HepG2 (cell line): ENCODE data around the gene MN1. TPM values are rescaled to one million over a fixed set of nuclear protein-coding genes. Genes with fewer than 3 reads are reported as not detected.

ENCODE experiments used
- CEBPZ ChIP-seq: IDR thresholded peaks from 2 replicates; pipeline ENCODE4 v1.6.1; 2012; ENCODE audit warnings: low read length, improper control_type of control experiment
- CHD2 ChIP-seq: IDR thresholded peaks from 2 replicates; pipeline ENCODE4 v1.6.1; 2011; ENCODE audit warnings: low read depth, low read length, improper control_type of control experiment
- ELF1 ChIP-seq: sonication (generic); formaldehyde crosslinking; IDR thresholded peaks from 2 replicates; pipeline ENCODE4 v1.4.0; 2020; ENCODE audit warnings: missing genetic modification reagents
- FOXK2 ChIP-seq: fragments of 450-650 bp; IDR thresholded peaks from 2 replicates; pipeline ENCODE4 v1.6.1; 2016
- GABPA ChIP-seq, 2 experiments: IDR thresholded peaks; 2 replicates each; pipeline ENCODE4 v1.6.1; 2011 to 2016; ENCODE audit warnings: low read depth in 2 of 2, low read length in 1 of 2, missing biosample characterization in 1 of 2, missing genetic modification characterization in 1 of 2
- NAIF1 ChIP-seq: sonication (generic); formaldehyde crosslinking; IDR thresholded peaks from 2 replicates; pipeline ENCODE4 v1.5.0; 2020; ENCODE audit warnings: mild to moderate bottlenecking, missing genetic modification reagents, borderline replicate concordance
- RCOR2 ChIP-seq: IDR thresholded peaks from 2 replicates; pipeline ENCODE4 v1.6.1; 2016; ENCODE audit warnings: missing biosample characterization, missing genetic modification reagents
- SALL2 ChIP-seq: sonication (generic); formaldehyde crosslinking; IDR thresholded peaks from 2 replicates; pipeline ENCODE4 v1.8.1; 2023; ENCODE audit warnings: mild to moderate bottlenecking, missing genetic modification reagents, inconsistent platforms
- SMAD1 ChIP-seq: sonication (generic); formaldehyde crosslinking; IDR thresholded peaks from 2 replicates; pipeline ENCODE4 v1.4.0; 2020; ENCODE audit warnings: missing genetic modification reagents, low read depth, mild to moderate bottlenecking, borderline replicate concordance
- SPEN ChIP-seq: sonication (generic); formaldehyde crosslinking; IDR thresholded peaks from 2 replicates; pipeline ENCODE4 v1.5.1; 2020; ENCODE audit warnings: low read depth, mild to moderate bottlenecking, missing genetic modification reagents
- ZBTB39 ChIP-seq: sonication (generic); formaldehyde crosslinking; IDR thresholded peaks from 2 replicates; pipeline ENCODE4 v1.5.0; 2020; ENCODE audit warnings: missing genetic modification reagents
- ZNF441 ChIP-seq: sonication (generic); formaldehyde crosslinking; IDR thresholded peaks from 2 replicates; pipeline ENCODE4 v1.7.0; 2021; ENCODE audit warnings: missing genetic modification reagents, borderline replicate concordance
- ZNF563 ChIP-seq: sonication (generic); formaldehyde crosslinking; IDR thresholded peaks from 2 replicates; pipeline ENCODE4 v1.8.0; 2022; ENCODE audit warnings: mild to moderate bottlenecking, moderate library complexity, missing genetic modification reagents
- ZNF792 ChIP-seq: IDR thresholded peaks from 2 replicates; pipeline ENCODE4 v1.6.1; 2016
- polyA plus RNA-seq, 8 experiments: library from polyadenylated mRNA; depleted of rRNA in 3 of 8; stranded (reverse) in 7 of 8; unstranded in 1 of 8; fragments of >200 nt; fragmentation: Illumina TruSeq in 4 of 8; extraction: Trizol in 4 of 8; gene quantifications; 2 replicates each; pipeline versions ENCODE4 v1.2.1 to v1.2.3, GENCODE V29; 2011 to 2016; ENCODE audit warnings: low read depth in 4 of 8, missing spikeins in 1 of 8, mixed read lengths in 1 of 8; ENCODE audit not compliant: insufficient read depth in 1 of 8
- total RNA-seq, 5 experiments: library from RNA; depleted of rRNA; stranded (reverse); fragments of >200 nt; fragmentation: Illumina TruSeq; extraction: Trizol; gene quantifications; 2 replicates each; pipeline ENCODE4 v1.2.3, GENCODE V29; 2016; ENCODE audit warnings: low read depth in 1 of 5
- TF ChIP-seq, protein P1 (sequence below): sonication (generic); formaldehyde crosslinking; IDR thresholded peaks from 2 replicates; pipeline ENCODE4 v1.4.0; 2020; ENCODE audit warnings: missing genetic modification reagents, borderline replicate concordance
- TF ChIP-seq, protein P2 (sequence below): sonication (generic); formaldehyde crosslinking; IDR thresholded peaks from 2 replicates; pipeline ENCODE4 v1.4.0; 2020; ENCODE audit warnings: mild to moderate bottlenecking, missing genetic modification reagents

MN1 gene
- total and polyA plus RNA-seq, 2 of the 13 experiments (the other 11 are each of a cell fraction or from before 2014, with no cell fraction given), result 0.01 TPM; not detected in 1

DNA sequence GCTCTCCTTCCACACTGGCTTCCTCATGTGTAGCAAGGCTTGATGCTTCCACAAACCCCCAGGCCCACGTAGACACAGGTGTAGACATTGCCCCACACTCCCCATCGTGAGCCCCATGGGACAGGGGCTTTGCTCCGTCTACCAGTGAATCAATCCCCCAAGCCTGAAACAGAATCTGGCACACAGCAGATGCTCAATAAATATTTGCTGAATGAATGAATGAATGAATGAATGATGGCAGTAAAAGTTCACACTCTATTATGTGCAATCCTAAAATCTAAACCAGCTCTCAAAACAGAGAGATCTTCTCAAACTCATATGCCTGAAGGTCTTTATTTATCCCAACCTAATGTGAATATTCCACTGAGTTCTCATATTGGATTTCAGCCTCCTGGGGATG is 69.9 kb downstream of the MN1 start (continued):
- TF ChIP-seq, protein P1, sequence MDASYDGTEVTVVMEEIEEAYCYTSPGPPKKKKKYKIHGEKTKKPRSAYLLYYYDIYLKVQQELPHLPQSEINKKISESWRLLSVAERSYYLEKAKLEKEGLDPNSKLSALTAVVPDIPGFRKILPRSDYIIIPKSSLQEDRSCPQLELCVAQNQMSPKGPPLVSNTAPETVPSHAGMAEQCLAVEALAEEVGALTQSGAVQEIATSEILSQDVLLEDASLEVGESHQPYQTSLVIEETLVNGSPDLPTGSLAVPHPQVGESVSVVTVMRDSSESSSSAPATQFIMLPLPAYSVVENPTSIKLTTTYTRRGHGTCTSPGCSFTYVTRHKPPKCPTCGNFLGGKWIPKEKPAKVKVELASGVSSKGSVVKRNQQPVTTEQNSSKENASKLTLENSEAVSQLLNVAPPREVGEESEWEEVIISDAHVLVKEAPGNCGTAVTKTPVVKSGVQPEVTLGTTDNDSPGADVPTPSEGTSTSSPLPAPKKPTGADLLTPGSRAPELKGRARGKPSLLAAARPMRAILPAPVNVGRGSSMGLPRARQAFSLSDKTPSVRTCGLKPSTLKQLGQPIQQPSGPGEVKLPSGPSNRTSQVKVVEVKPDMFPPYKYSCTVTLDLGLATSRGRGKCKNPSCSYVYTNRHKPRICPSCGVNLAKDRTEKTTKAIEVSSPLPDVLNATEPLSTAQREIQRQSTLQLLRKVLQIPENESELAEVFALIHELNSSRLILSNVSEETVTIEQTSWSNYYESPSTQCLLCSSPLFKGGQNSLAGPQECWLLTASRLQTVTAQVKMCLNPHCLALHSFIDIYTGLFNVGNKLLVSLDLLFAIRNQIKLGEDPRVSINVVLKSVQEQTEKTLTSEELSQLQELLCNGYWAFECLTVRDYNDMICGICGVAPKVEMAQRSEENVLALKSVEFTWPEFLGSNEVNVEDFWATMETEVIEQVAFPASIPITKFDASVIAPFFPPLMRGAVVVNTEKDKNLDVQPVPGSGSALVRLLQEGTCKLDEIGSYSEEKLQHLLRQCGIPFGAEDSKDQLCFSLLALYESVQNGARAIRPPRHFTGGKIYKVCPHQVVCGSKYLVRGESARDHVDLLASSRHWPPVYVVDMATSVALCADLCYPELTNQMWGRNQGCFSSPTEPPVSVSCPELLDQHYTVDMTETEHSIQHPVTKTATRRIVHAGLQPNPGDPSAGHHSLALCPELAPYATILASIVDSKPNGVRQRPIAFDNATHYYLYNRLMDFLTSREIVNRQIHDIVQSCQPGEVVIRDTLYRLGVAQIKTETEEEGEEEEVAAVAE (CRISPR knock-in tag), result no peak
- no peak for TF ChIP-seq SALL2 (CRISPR knock-in tag)
- no peak for TF ChIP-seq CEBPZ
- TF ChIP-seq ZNF792, result no peak
- TF ChIP-seq CHD2, result no peak
- no peak for TF ChIP-seq ZBTB39 (CRISPR knock-in tag)
- no peak for TF ChIP-seq SMAD1
- TF ChIP-seq GABPA (IDR thresholded peaks at IDR 0.05; ENCODE audit: low read depth, low read length), result no peak
- no peak for TF ChIP-seq GABPA (CRISPR knock-in tag; IDR thresholded peaks at IDR 0.05; ENCODE audit: low read depth)
- TF ChIP-seq ELF1 (CRISPR knock-in tag), result no peak
- TF ChIP-seq FOXK2, result no peak
- TF ChIP-seq RCOR2 (CRISPR knock-in tag), result no peak
- no peak for TF ChIP-seq ZNF563 (CRISPR knock-in tag)
- TF ChIP-seq NAIF1 (CRISPR knock-in tag), result no peak
- TF ChIP-seq, protein P2, sequence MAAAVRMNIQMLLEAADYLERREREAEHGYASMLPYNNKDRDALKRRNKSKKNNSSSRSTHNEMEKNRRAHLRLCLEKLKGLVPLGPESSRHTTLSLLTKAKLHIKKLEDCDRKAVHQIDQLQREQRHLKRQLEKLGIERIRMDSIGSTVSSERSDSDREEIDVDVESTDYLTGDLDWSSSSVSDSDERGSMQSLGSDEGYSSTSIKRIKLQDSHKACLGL (CRISPR knock-in tag), result no peak
- no peak for TF ChIP-seq ZNF441
- no peak for TF ChIP-seq SPEN (CRISPR knock-in tag)
- TF ChIP-seq, all 625 proteins: peak for 0
